Neural cell (in vitro differentiated cells): ENCODE results near the gene STRBP.

Experiments used
- EP300 ChIP-seq: fragments of 450-650 bp; conservative IDR thresholded peaks from 2 replicates; pipeline ENCODE4 v1.6.1; 2014; ENCODE audit warnings: antibody characterized with exemption, mild to moderate bottlenecking, moderate library complexity; ENCODE audit not compliant: poor library complexity, severe bottlenecking
- EZH2 ChIP-seq: fragments of 200-600, 300-800 bp; shearing (Covaris generic), sonication (generic); IDR thresholded peaks from 2 replicates; pipeline ENCODE4 v1.6.1; 2014; ENCODE audit warnings: antibody characterized with exemption, low read length, borderline replicate concordance, mild to moderate bottlenecking; ENCODE audit not compliant: insufficient read depth, poor library complexity, severe bottlenecking
- RAD21 ChIP-seq: fragments of 450-650 bp; conservative IDR thresholded peaks from 2 replicates; pipeline ENCODE4 v1.6.1; 2014; ENCODE audit warnings: antibody characterized with exemption, mild to moderate bottlenecking, moderate library complexity
- SMC3 ChIP-seq: fragments of 450-650 bp; conservative IDR thresholded peaks from 2 replicates; pipeline ENCODE4 v1.6.1; 2014; ENCODE audit warnings: antibody characterized with exemption, mild to moderate bottlenecking, moderate library complexity; ENCODE audit not compliant: poor library complexity
- TF ChIP-seq, protein P1 (sequence below): fragments of 450-650 bp; IDR thresholded peaks from 2 replicates; pipeline ENCODE4 v1.5.1; 2014; ENCODE audit warnings: antibody characterized with exemption, mild to moderate bottlenecking, moderate library complexity; ENCODE audit not compliant: poor library complexity, severe bottlenecking
- TF ChIP-seq, protein P2 (sequence below): IDR thresholded peaks from 2 replicates; pipeline ENCODE4 v1.6.1; 2012; ENCODE audit warnings: borderline replicate concordance

DNA sequence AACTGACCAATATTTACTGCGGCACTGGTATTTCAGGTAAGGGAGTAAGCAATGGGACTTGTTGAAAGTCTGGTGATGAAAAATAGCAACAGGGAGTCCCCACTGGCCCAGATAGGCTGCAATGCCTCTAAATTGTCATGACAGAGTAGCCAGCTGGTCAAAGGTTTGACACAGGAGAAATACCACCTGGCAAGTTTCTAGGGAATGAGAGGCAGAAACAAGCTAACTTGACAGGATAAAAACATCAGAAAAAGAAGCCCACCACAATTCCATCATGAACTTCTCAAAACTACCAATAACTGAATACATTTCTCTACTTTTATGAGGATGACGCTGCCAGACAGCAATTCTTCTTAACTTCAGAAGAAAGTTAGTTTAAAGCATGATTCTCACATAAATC lies 99.8 kb downstream of the STRBP start:
- TF ChIP-seq, protein P1, sequence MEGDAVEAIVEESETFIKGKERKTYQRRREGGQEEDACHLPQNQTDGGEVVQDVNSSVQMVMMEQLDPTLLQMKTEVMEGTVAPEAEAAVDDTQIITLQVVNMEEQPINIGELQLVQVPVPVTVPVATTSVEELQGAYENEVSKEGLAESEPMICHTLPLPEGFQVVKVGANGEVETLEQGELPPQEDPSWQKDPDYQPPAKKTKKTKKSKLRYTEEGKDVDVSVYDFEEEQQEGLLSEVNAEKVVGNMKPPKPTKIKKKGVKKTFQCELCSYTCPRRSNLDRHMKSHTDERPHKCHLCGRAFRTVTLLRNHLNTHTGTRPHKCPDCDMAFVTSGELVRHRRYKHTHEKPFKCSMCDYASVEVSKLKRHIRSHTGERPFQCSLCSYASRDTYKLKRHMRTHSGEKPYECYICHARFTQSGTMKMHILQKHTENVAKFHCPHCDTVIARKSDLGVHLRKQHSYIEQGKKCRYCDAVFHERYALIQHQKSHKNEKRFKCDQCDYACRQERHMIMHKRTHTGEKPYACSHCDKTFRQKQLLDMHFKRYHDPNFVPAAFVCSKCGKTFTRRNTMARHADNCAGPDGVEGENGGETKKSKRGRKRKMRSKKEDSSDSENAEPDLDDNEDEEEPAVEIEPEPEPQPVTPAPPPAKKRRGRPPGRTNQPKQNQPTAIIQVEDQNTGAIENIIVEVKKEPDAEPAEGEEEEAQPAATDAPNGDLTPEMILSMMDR, result no peak
- no peak for TF ChIP-seq SMC3
- TF ChIP-seq EP300, result no peak
- TF ChIP-seq, protein P2, sequence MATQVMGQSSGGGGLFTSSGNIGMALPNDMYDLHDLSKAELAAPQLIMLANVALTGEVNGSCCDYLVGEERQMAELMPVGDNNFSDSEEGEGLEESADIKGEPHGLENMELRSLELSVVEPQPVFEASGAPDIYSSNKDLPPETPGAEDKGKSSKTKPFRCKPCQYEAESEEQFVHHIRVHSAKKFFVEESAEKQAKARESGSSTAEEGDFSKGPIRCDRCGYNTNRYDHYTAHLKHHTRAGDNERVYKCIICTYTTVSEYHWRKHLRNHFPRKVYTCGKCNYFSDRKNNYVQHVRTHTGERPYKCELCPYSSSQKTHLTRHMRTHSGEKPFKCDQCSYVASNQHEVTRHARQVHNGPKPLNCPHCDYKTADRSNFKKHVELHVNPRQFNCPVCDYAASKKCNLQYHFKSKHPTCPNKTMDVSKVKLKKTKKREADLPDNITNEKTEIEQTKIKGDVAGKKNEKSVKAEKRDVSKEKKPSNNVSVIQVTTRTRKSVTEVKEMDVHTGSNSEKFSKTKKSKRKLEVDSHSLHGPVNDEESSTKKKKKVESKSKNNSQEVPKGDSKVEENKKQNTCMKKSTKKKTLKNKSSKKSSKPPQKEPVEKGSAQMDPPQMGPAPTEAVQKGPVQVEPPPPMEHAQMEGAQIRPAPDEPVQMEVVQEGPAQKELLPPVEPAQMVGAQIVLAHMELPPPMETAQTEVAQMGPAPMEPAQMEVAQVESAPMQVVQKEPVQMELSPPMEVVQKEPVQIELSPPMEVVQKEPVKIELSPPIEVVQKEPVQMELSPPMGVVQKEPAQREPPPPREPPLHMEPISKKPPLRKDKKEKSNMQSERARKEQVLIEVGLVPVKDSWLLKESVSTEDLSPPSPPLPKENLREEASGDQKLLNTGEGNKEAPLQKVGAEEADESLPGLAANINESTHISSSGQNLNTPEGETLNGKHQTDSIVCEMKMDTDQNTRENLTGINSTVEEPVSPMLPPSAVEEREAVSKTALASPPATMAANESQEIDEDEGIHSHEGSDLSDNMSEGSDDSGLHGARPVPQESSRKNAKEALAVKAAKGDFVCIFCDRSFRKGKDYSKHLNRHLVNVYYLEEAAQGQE, result no peak
- TF ChIP-seq RAD21, result no peak
- no peak for TF ChIP-seq EZH2
